Epithelial cell of proximal tubule (primary cell): ENCODE data around the gene RGS6. TPM values are rescaled to one million over a fixed set of nuclear protein-coding genes. Genes with fewer than 3 reads are reported as not detected.

Experiments
- DNase-seq: peaks from one replicate; pipeline ENCODE4 v3.0.0-alpha.2; 2011; ENCODE audit warnings: low read depth
- H3K4me3 ChIP-seq: 2 replicates; pipeline ENCODE4 v1.5.1; 2011; ENCODE audit warnings: low read depth, mild to moderate bottlenecking, low read length
- total RNA-seq: library from RNA; depleted of rRNA; stranded (reverse); fragments of >200 nt; gene quantifications from 2 replicates; pipeline ENCODE4 v1.2.3, GENCODE V29; 2015
- TF ChIP-seq, protein P1 (sequence below): conservative IDR thresholded peaks from 2 replicates; pipeline ENCODE4 v1.5.1; 2012; ENCODE audit warnings: low read depth, mild to moderate bottlenecking, low read length

RGS6 gene
- total RNA-seq, 1 donor from 2014 or later = not detected

DNA sequence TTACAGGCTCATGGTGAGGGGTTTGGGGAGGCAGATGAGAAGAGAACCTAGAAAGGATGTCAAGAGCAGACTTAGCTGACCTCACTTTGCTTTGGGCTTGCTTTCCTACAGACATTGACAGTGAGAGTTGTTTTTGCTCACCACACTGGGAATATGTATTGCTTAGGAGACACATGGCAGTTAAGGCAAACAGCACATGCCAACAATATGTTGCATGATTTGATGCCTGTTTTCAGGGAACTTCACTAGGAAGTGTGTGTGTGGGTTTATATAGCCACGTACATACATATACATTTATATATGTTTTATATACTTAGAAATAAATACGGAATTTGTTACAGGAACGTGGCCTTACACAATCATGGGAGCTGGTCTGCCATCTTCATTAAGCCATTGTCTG, 346.1 kb downstream of the RGS6 start:
- DNase-seq = no peak
- H3K4me3 ChIP-seq = no peak overlapping the region
- TF ChIP-seq, protein P1, sequence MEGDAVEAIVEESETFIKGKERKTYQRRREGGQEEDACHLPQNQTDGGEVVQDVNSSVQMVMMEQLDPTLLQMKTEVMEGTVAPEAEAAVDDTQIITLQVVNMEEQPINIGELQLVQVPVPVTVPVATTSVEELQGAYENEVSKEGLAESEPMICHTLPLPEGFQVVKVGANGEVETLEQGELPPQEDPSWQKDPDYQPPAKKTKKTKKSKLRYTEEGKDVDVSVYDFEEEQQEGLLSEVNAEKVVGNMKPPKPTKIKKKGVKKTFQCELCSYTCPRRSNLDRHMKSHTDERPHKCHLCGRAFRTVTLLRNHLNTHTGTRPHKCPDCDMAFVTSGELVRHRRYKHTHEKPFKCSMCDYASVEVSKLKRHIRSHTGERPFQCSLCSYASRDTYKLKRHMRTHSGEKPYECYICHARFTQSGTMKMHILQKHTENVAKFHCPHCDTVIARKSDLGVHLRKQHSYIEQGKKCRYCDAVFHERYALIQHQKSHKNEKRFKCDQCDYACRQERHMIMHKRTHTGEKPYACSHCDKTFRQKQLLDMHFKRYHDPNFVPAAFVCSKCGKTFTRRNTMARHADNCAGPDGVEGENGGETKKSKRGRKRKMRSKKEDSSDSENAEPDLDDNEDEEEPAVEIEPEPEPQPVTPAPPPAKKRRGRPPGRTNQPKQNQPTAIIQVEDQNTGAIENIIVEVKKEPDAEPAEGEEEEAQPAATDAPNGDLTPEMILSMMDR = no peak

DNA sequence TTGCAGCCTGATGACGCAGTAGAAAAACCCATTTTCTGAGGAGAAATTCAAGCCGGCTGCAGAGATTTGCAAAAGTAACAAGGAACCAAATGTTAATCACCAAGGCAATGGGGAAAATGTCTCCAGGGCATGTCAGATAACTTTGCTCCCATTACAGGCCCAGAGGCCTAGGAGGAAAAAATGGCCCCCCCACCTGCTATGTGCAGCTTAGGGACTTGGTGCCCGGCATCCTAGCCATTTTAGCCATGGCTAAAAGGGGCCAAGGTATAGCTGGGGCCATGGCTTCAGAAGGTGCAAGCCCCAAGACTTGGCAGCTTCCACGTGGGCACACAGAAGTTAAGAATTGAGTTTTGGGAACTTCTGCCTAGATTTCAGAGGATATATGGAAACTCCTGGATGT, 351.9 kb downstream of the RGS6 start:
- DNase-seq = no peak
- TF ChIP-seq, protein P1 = no peak
- H3K4me3 ChIP-seq = no peak overlapping the region

DNA sequence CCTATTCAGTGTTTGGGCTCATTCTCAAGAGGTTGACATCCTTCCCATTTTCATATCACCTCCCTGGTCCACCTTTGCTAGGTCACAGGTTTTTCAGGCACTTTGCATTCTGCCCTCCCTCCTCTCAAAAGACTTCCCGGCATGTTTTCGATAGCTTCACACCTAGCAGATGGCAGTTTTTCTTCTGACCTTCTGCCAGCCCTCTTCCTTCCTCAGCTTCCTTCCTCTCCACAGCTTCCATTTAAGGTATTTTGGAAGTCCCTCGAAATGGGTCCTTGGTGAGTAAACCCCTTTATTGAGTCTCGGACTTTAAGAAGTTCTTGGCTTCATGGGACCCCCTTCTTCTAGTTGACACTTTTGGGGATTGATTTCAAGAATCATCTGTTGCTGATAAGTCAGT, 358.0 kb downstream of the RGS6 start:
- H3K4me3 ChIP-seq = no peak overlapping the region
- TF ChIP-seq, protein P1 = no peak
- no peak for DNase-seq

DNA sequence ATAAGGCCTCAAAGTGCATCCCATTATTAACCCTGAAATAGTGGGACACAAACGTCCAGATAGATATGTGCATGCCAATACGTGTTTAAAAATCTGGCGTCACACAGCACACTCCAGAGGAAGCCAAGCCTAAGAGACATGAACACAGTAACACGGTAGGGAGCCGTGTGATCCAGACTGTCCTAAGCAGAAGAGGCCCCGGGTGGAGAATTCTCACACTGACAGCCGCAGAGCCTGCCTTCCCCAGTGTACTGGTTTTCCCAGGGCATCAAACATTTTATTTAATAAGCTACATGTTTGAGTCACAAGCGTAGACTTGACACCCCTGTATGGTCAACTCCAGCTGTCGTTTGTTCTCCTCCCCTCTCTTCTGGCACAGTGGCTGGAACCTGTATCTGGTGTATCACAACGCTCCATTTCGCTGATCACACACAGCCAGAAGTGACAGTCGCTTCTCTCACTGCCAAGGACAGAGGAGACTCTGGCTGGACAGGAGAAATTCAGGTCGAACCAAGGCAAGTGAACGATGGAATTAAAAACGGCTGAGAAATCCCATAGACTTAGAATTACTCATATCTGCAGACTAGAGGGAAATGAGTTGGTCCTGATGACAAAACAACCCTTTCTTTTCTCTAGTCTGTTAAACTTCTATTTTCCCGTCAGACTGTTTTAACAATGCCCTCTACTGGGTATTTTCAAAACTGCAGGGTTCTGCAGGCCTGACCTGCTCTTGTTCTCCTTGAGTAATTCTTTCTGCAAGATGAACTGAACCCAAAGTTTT, 359.9 kb downstream of the RGS6 start:
- peak; percentile 22 for DNase-seq
- no peak overlapping the region for H3K4me3 ChIP-seq
- TF ChIP-seq, protein P1 = peak; percentile 79

DNA sequence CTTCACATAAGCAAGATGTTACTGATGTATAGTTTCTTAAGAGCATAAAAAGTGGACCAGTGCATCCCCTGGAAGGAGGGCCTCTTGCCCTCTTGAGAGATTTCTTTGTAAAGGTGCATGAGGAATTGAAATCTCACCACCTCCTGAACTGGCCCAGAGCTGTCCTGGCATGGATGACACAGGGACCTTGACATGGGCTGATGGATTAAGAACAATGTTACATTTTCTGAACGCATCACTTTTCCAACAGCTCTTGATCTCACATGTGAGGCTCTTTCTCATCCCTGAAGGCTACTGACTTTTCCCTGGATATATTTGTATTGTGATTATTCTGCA, 360.4 kb downstream of the RGS6 start:
- no peak for DNase-seq
- H3K4me3 ChIP-seq = no peak overlapping the region
- TF ChIP-seq, protein P1 = no peak

DNA sequence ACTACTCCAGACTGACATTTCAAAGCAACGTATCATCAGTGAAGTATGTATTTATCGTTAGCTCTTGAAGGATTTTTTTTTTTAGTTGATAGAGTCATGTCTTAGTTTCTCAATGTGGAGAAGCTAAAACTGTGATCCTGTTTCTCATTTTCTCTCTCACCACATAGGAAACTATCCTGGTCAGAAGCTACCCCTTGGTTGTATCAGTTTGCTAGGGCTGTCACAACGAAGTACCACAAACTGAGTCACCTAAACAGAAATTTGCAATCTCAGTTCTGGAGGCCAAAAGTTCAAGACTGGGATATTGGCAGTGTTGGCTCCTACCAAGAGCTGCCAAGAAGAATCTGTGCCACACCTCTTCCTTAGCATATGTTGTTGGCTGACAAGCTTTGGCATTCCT, 369.1 kb downstream of the RGS6 start:
- DNase-seq = no peak
- TF ChIP-seq, protein P1 = no peak
- no peak overlapping the region for H3K4me3 ChIP-seq

DNA sequence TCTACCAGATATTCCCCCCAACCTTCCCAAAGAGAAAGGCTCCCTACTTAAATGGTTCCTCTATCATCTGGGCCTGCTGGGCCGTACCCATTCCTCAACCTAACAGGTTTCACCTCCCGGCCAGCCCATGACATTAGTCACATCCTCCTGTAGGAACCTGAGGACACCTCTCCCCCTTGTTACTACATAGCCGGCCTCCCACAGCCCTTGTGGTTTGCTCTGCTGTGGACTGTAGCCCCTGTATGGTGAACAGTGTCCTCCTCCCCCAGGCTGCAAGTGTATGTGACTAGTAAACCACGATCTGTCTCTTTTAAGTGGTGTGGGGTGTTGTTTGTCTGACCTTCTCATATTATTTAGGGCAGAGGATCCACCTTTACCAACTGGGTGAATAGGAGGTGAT, 371.7 kb downstream of the RGS6 start:
- TF ChIP-seq, protein P1 = no peak
- no peak overlapping the region for H3K4me3 ChIP-seq
- DNase-seq = no peak
